Stimulated activated CD4-positive, alpha-beta T cell treated with anti-CD3 and anti-CD28 coated beads, Interleukin-4, amount 100 ng/mL, for 4 hours (primary cell): ENCODE results near the gene HRK.
A peak's percentile ranks its signal among the peaks of the same experiment; 100 is the strongest.

Source experiments
- DNase-seq, 2 experiments: peaks; one replicate each; pipeline ENCODE4 v3.0.0-alpha.2; 2020

Gene HRK

DNA sequence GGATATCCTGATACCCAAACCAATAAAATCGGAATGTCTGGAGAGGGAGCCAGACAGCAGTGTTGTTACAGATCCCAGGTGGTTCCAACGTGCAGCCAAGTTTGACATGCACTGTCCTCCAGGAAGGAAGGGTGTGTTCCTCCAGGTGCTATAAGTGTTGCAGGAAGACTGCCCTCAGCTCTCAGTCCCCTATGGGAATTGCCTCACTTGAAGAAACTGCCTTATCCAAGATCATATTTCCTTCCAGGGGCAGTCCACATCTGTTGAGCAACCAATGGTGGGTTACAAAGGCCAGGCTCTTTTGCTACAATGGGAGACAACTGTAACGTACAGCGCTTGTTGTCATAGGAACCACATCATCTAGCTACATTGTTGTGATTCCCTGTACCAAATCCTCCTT is 16.2 kb upstream of the HRK start:
- no peak for DNase-seq

GRCh38 chr12:116896411-116896924 is 15.2 kb upstream of the HRK start:
- no peak for DNase-seq

DNA sequence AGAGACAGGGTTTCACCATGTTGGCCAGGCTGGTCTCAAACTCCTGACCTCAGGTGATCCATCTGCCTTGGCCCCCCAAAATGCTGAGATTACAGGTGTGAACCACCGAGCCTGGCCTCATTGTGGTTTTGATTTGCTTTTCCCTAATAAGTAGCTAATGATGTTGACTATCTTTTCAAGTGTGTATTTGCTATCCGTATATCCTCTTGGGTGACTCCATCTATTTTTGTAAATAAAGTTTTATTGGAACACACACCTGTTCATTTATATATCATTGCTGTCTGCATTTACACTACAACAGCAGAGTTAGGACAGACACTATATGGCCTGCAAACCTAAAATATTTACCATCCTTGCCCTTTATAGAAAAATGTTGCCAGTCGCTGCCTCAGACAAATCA is 13.7 kb upstream of the HRK start:
- DNase-seq, result no peak

GRCh38 chr12:116892349-116893140 is 11.3 kb upstream of the HRK start:
- no peak for DNase-seq

DNA sequence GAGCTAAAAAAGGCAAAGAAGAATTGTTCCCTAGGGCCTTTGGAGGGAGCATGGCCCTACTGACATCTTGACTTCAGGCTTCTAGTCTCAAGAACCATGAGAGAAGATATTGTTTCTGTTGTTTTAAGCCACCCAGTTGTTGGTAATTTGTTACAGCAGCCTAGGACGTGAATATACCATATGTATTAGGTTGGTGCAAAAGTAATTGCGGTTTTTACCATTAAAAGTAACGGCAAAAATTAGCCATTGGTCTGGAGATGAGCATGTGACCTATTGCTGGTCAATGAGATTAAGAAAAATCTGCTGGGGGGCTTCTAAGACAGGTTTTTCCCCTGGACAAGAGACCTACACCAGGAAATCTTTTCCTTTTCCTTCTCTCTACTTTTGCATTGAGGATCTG is 9.8 kb upstream of the HRK start:
- DNase-seq, result no peak

- DNase-seq, result no peak
Observed at GRCh38 chr12:116890330-116890729, 9.1 kb upstream of the HRK start.

DNA sequence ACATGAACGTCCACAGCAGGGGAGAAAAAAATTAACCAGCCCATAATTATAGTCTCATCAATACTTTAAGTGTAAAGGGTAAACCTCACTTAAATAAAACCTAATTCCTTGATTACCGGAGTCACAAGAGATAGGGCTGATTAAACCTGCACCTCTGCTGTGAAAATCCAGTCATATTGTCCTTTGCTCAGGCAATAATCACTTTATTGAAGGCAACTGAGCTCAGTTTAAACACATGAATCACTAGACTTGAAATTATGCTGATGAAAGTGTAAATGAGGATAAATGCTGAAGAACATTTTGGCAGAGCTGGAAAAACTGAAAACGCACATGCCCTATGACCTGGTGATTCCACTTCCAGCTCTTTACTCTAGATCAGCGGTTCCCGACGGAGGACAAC is 6.7 kb upstream of the HRK start:
- no peak for DNase-seq

DNA sequence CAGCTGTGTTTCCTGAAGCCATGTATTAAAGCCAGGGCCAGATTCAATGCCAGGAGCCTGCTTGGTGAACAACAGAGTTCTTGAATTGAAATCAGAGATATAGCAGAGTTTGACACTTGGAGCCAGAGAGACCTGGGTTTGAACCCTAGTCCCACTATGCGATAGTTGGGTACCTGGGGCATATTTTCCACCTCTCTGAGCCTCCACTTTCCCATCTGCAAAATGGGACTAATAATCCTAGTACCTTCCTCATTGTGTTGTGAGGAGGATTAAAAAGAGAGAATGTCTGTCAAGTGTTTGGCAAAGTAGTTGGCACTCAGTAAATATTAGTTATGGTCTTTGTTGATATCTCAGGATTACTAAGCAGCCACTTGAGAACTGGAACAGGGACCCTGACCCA is 6.0 kb upstream of the HRK start:
- DNase-seq, result no peak

- DNase-seq, result no peak
Observed at GRCh38 chr12:116885491-116885890, 4.2 kb upstream of the HRK start.

DNA sequence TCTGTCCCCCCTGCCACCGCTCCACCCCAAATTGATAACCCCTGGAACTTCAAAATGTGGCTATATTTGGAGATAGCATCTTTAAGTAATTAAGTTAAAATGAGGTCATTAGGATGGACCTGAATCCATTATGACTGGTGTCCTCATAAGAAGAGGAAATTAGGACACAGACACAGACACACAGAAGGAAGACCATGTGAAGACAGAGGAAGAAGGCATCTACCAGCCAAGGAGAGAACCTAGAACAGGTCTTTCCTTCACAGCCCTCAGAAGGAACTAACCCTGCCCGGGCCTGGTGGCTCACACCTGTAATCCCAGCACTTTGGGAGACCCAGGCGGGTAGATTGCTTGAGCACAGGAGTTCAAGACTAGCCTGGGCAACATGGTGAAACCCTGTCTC is 3.6 kb upstream of the HRK start:
- DNase-seq, result no peak

DNA sequence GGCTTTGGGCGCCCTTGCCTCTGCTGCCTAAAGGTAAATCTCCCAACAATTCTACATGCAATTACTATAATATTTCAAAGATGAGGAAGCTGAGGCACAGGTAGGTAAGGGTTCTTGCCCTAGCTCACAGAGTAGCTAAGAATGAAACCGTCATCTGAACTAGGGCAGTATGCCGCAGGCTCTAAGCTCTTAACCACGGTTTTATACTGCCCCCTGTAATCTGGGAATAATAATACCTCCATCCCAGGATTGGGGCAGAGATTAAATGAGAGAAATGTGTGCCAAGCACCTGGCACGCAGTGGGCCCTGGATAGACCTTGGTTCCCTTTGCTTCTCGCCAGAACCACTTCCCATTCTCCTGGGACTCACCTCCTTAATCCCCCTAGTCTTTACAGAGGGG is 1.5 kb upstream of the HRK start:
- no peak for DNase-seq

DNA sequence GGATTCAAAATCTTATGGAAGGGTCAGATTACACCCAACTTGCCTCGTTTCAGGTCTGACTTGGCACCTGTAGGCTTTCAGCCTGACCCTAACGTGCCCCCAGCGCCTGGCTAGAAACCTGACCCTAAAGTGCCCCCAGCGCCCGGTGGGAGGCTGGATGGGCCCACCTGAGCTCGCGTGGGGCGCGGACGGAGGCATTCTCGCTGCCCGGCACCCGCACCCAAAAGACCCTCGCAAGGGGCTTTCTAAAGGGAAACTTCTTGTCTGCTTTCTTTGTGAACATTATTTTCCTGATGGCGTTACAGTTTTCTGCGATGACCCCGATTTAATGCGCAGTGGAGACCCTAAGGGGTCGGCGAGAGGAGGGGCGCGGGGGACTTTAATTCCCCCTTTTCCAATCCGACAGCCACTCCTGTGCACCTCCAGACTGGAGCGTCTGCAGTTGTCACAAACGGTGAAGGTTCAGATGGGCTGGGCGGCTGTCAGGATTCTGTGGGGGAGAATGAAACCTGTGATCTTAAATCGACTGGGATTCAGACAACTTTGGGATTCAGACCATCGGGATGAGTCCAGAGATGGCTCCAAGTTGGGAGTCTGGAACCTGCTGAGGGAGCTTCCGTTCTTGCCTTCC is 751 bp upstream of the HRK start:
- no peak for DNase-seq

DNA sequence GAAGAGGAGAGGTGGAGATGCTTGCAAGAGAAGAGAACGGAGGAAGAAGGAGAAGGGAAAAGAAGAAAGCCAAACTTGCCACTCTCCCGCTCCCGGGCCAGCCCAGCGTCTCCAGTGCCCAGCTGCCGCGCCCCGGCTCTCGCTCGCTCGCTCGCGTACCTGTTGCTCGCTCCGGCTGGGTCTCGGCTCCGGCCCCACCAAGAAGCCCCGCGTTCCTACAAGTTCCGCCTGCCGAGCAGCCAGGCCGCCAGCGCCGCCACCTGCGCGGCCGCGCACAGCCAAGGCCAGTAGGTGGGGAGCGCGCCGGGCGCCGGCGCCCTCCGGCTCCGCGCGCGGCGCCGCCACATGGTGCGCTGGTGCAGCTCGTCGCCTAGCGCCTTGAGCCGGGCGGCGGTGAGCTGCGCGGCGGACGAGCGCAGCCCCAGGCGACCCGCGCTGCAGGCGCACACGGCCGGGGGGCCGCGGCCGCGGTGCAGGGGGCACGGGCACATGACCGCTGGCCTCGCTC is 370 bp downstream of the HRK start:
- DNase-seq, result peak in 1 of 2 experiments; percentile 27

DNA sequence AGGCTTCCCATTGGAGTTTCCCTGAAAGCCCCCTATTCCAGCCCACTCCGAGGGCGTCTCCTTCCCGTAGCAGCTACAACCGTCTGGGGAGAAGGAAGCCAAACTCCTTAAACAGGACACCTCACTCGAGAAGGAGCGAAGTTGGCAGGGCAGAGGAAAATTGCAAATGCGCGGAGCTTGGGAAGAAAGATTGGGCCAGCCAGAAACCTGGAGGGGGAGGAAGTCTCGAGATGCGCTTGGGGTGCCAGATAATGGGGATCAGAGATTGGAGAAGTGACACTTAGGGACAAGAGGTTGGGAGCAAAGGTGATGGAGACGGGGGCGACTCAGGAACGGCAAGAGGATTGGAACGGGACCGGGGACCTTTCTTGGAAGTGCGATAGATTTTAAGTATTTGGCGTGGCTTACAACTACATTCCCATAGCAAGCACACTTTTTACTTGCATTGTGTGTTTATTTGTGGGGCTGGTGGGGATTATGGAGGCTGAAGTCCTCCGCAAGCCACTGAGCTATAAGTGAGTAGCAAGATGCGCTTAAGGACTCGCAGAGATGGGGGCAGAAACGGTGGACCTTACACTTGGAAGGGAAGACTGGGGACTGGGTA is 926 bp downstream of the HRK start:
- no peak for DNase-seq

- DNase-seq, result peak in 1 of 2 experiments; percentile 14
Observed at GRCh38 chr12:116879509-116880212, 1.6 kb downstream of the HRK start.

GRCh38 chr12:116878567-116879508 is 2.4 kb downstream of the HRK start:
- no peak for DNase-seq

DNA sequence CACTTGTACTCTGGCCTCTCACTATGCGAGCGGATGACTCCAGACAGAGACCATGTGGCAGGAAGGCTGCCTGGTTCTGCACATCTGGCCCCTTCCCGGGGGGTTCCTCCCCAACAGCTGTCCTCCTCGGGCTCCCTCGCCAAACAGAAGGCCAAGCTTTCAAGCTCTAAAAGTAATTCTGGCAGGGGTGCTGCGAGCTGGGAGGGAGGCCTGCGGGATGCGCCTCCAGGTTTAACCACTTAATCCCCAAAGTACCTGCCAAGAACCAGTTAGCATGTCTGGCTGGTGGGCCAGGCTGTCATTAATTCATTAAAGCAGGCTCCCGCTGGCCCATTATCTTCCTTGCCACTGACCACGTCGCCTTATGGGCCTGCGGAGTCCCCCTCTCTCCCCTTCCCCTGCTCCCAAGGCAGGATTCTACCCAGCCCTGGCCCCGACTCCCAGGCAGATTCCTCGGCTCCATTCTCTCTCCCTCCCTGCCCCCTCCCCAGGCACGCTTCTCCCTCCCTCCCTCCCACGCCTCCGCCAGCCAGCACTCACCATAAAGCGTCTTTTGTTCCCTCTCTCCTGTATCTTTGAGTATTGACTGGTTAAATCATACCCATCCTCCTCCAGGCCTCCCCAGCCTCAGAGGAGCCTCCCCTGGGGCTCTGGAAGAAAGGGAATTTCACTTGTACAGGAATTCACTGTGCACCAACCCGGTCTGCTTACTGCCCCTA is 4.9 kb downstream of the HRK start:
- DNase-seq, result no peak

GRCh38 chr12:116874324-116874995 is 6.8 kb downstream of the HRK start:
- DNase-seq, result no peak

GRCh38 chr12:116870306-116870705 is 10.9 kb downstream of the HRK start:
- DNase-seq, result no peak

DNA sequence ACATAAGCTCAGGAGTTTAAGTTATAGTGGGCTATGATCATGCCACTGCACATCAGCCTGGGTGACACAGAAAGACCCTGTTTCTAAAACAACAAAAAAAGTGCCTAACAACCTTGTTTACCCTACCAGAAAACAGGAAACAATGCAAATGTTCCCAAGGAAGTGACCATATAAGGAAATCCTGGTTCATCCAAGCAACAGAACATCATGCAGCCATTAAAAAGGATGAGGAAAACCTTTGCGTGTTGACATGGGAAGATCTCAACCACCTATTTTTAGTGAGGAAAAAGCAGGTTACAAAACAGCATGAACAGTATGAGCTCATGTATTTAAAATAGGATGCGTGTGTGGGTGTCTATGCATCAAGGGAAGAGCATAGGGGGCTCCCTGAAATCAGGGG is 13.7 kb downstream of the HRK start:
- DNase-seq, result no peak
